Measurements from ENCODE around the gene FAM174C.

FAM174C gene

GRCh38 chr19:1250437-1251260, 24.7 kb upstream of the FAM174C start (continued):
- TF ChIP-seq KLF17 (tag by site-specific recombination; IDR thresholded peaks at IDR 0.05) (peak; percentile 62), ZNF837 (tag by site-specific recombination; IDR thresholded peaks at IDR 0.05) (no peak), BCL11B (tag by site-specific recombination; IDR thresholded peaks at IDR 0.05; ENCODE audit: low read depth) (peak; percentile 76), ZNF114 (tag by site-specific recombination; IDR thresholded peaks at IDR 0.05) (no peak), ZNF174 (tag by site-specific recombination; IDR thresholded peaks at IDR 0.05) (no peak), ZNF449 (tag by site-specific recombination; IDR thresholded peaks at IDR 0.05) (no peak), ZNF558 (tag by site-specific recombination; IDR thresholded peaks at IDR 0.05) (no peak), ZFP37 (tag by site-specific recombination; IDR thresholded peaks at IDR 0.05) (no peak), ZNF416 (tag by site-specific recombination; IDR thresholded peaks at IDR 0.05) (no peak), ZBTB10 (tag by site-specific recombination; IDR thresholded peaks at IDR 0.05) (peak; percentile 60; the same call in 1 of the 2 replicates), ZNF530 (tag by site-specific recombination; IDR thresholded peaks at IDR 0.05; ENCODE audit: low read depth) (no peak), ZBTB48 (tag by site-specific recombination; IDR thresholded peaks at IDR 0.05) (no peak), ZNF26 (tag by site-specific recombination; IDR thresholded peaks at IDR 0.05) (no peak), GLIS2 (tag by site-specific recombination; IDR thresholded peaks at IDR 0.05) (peak; percentile 49), ZEB2 (tag by site-specific recombination; IDR thresholded peaks at IDR 0.05) (peak; percentile 57; the same call in 1 of the 2 replicates), ZBTB26 (tag by site-specific recombination; optimal IDR thresholded peaks at IDR 0.05) (peak; percentile 56), SP3 (tag by site-specific recombination; IDR thresholded peaks at IDR 0.05) (peak; percentile 66), ZNF555 (tag by site-specific recombination; conservative IDR thresholded peaks at IDR 0.05) (no peak), YY2 (tag by site-specific recombination; IDR thresholded peaks at IDR 0.05) (no peak), SETDB1 (IDR thresholded peaks at IDR 0.05; ENCODE audit: insufficient read length, low read length) (no peak), ZNF248 (tag by site-specific recombination; IDR thresholded peaks at IDR 0.05) (no peak), ZNF654 (tag by site-specific recombination; IDR thresholded peaks at IDR 0.05; ENCODE audit: low read depth) (no peak), ZNF701 (tag by site-specific recombination; IDR thresholded peaks at IDR 0.05) (peak; percentile 68; the same call in 1 of the 2 replicates), YY1 (tag by site-specific recombination; IDR thresholded peaks at IDR 0.05) (no peak), ELK4 (IDR thresholded peaks at IDR 0.05; ENCODE audit: borderline replicate concordance, low read depth, low read length) (no peak), ZNF830 (tag by site-specific recombination; IDR thresholded peaks at IDR 0.05; ENCODE audit: low read depth) (no peak), REPIN1 (tag by site-specific recombination; IDR thresholded peaks at IDR 0.05; ENCODE audit: low read depth) (no peak), ZNF148 (tag by site-specific recombination; IDR thresholded peaks at IDR 0.05; ENCODE audit: borderline replicate concordance) (no peak)
